Caco-2 (cell line): ENCODE measurements around the gene GCDH. TPM values are rescaled to one million over a fixed set of nuclear protein-coding genes. Genes with fewer than 3 reads are reported as not detected.

Source experiments
- BruUV-seq: library from RNA; stranded (reverse); fragments of 400-500 nt; replicated peaks from 2 replicates; lab custom pipeline; 2021; lab: Mats Ljungman, UMichigan
- CTCF ChIA-PET: fragments of 300-600 bp; sonication (Branson Sonifier 250); formaldehyde crosslinking; loops from one replicate; lab custom pipeline; 2022; ENCODE audit warnings: antibody characterized with exemption; lab: Charles Lee
- POLR2A ChIA-PET: fragments of 300-600 bp; sonication (Branson Sonifier 250); formaldehyde crosslinking; loops from one replicate; lab custom pipeline; 2022; ENCODE audit warnings: antibody characterized with exemption; lab: Charles Lee
- DNase-seq, 2 experiments: peaks; one replicate each; pipeline versions ENCODE4 v3.0.0 to v3.0.0-alpha.2; 2020 to 2022
- H3K27me3 ChIP-seq: replicated peaks from 2 replicates; pipeline ENCODE4 v1.6.0; 2011; ENCODE audit warnings: low read length; ENCODE audit not compliant: control insufficient read depth, insufficient read depth
- H3K36me3 ChIP-seq: 2 replicates; pipeline ENCODE4 v1.5.1; 2011; ENCODE audit warnings: low read length; ENCODE audit not compliant: control insufficient read depth, insufficient read depth
- H3K4me1 ChIP-seq: fragments of 250-450 bp; sonication (Bioruptor Pico); 2 replicates; pipeline ENCODE4 v1.5.1; 2020; ENCODE audit warnings: mild to moderate bottlenecking
- H3K4me3 ChIP-seq: 2 replicates; pipeline ENCODE4 v1.5.1; 2011; ENCODE audit warnings: low read depth, mild to moderate bottlenecking, control low read depth, low read length
- H3K9me3 ChIP-seq: fragments of 250-450 bp; sonication (Bioruptor Pico); 2 replicates; pipeline ENCODE4 v1.5.1; 2020; ENCODE audit warnings: mild to moderate bottlenecking, moderate library complexity
- H3K27ac Mint-ChIP-seq: one replicate; pipeline ENCODE4 v1.8.0; 2022; ENCODE audit warnings: mixed read lengths; ENCODE audit not compliant: unreplicated experiment
- H3K27me3 Mint-ChIP-seq: one replicate; pipeline ENCODE4 v1.8.0; 2022; ENCODE audit warnings: mixed read lengths; ENCODE audit not compliant: insufficient read depth, unreplicated experiment
- H3K36me3 Mint-ChIP-seq: one replicate; pipeline ENCODE4 v1.8.0; 2022; ENCODE audit warnings: mild to moderate bottlenecking, mixed read lengths; ENCODE audit not compliant: insufficient read depth, unreplicated experiment
- H3K4me1 Mint-ChIP-seq: one replicate; pipeline ENCODE4 v1.8.0; 2022; ENCODE audit warnings: low read depth, mixed read lengths; ENCODE audit not compliant: unreplicated experiment
- H3K4me3 Mint-ChIP-seq: one replicate; pipeline ENCODE4 v1.8.0; 2022; ENCODE audit warnings: mild to moderate bottlenecking, moderate library complexity, mixed read lengths; ENCODE audit not compliant: unreplicated experiment
- H3K9me3 Mint-ChIP-seq: one replicate; pipeline ENCODE4 v1.8.0; 2022; ENCODE audit warnings: mixed read lengths; ENCODE audit not compliant: unreplicated experiment
- intact Hi-C: fragments of 100-400 bp; cut with micrococcal nuclease; formaldehyde crosslinking; loops from one replicate; pipeline ENCODE4 v1.10.0; 2022; ENCODE audit not compliant: unreplicated experiment
- total RNA-seq: library from RNA; stranded (reverse); gene quantifications from 2 replicates; pipeline ENCODE4 v1.2.3, GENCODE V29; 2022
- TF ChIP-seq, protein P1 (sequence below), 2 experiments: fragments of 200-600 bp in 1 of 2; IDR thresholded peaks; 1 replicate in 1 of 2; 2 replicates in 1 of 2; pipeline versions ENCODE4 v1.5.1 to v1.8.0; 2011 to 2022; ENCODE audit warnings: antibody characterized with exemption in 1 of 2, control low read depth in 1 of 2, inconsistent platforms in 1 of 2, low read depth in 1 of 2, low read length in 1 of 2, mild to moderate bottlenecking in 1 of 2, moderate library complexity in 1 of 2; ENCODE audit not compliant: insufficient read depth in 1 of 2, severe bottlenecking in 1 of 2, unreplicated experiment in 1 of 2

Gene GCDH
- total RNA-seq, 1 experiment from 2014 or later: 31.4 TPM

DNA sequence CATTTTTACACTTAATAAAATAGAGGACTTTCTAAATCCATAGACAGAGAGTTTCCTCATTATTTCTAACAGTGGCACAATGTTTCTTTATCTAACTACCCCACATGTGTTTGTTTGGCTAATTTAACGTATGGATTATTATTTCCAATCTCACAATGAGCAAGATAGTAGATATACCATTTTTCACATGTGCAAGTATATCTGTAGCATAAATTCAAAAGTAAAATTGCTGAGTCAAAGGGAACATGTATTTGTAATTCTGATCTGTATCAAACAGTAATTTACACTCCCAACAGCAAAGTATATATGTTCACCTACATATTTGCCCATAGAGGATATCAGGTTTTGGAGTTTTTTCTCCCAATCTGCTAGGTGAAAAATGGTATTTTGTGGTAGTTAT lies 34.3 kb upstream of the GCDH start:
- H3K4me3 Mint-ChIP-seq: no peak overlapping the region
- no peaks in the 10 kb centered on the region for H3K9me3 Mint-ChIP-seq
- TF ChIP-seq, protein P1, sequence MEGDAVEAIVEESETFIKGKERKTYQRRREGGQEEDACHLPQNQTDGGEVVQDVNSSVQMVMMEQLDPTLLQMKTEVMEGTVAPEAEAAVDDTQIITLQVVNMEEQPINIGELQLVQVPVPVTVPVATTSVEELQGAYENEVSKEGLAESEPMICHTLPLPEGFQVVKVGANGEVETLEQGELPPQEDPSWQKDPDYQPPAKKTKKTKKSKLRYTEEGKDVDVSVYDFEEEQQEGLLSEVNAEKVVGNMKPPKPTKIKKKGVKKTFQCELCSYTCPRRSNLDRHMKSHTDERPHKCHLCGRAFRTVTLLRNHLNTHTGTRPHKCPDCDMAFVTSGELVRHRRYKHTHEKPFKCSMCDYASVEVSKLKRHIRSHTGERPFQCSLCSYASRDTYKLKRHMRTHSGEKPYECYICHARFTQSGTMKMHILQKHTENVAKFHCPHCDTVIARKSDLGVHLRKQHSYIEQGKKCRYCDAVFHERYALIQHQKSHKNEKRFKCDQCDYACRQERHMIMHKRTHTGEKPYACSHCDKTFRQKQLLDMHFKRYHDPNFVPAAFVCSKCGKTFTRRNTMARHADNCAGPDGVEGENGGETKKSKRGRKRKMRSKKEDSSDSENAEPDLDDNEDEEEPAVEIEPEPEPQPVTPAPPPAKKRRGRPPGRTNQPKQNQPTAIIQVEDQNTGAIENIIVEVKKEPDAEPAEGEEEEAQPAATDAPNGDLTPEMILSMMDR (IDR thresholded peaks at IDR 0.05; ENCODE audit: insufficient read depth in 1 of 2, low read depth in 1 of 2, low read length in 1 of 2, severe bottlenecking in 1 of 2, unreplicated experiment in 1 of 2): no peak
- no peaks in the 10 kb centered on the region for H3K9me3 ChIP-seq
- intact Hi-C loops: no loop called here
- no peaks in the 10 kb centered on the region for H3K4me1 ChIP-seq
- H3K36me3 ChIP-seq: no peaks in the 10 kb centered on the region
- no peak for DNase-seq
- H3K27me3 Mint-ChIP-seq: peaks cover 2% of the 10 kb centered on the region
- POLR2A ChIA-PET: no interaction called here
- CTCF ChIA-PET: no interaction called here
- no TSS peak for BruUV-seq
- H3K27me3 ChIP-seq: no peaks in the 10 kb centered on the region
- no peaks in the 10 kb centered on the region for H3K4me1 Mint-ChIP-seq
- no peak overlapping the region for H3K27ac Mint-ChIP-seq
- H3K4me3 ChIP-seq: no peak overlapping the region
- H3K36me3 Mint-ChIP-seq: no peaks in the 10 kb centered on the region

- intact Hi-C loops: no loop called here
- no peaks in the 10 kb centered on the region for H3K36me3 ChIP-seq
- no TSS peak for BruUV-seq
- H3K4me1 ChIP-seq: no peaks in the 10 kb centered on the region
- TF ChIP-seq, protein P1 (IDR thresholded peaks at IDR 0.05; ENCODE audit: insufficient read depth in 1 of 2, low read depth in 1 of 2, low read length in 1 of 2, severe bottlenecking in 1 of 2, unreplicated experiment in 1 of 2): no peak
- CTCF ChIA-PET: interaction anchor here (0.6 kb wide), 1 partner anchor 224 kb away, joined by 3 read pairs; no protein-coding TSS in a partner anchor
- no peak overlapping the region for H3K27ac Mint-ChIP-seq
- no peaks in the 10 kb centered on the region for H3K4me1 Mint-ChIP-seq
- H3K9me3 Mint-ChIP-seq: no peaks in the 10 kb centered on the region
- H3K9me3 ChIP-seq: no peaks in the 10 kb centered on the region
- H3K27me3 Mint-ChIP-seq: peaks cover 2% of the 10 kb centered on the region
- no peak for DNase-seq
- POLR2A ChIA-PET: interaction anchor here (0.6 kb wide), 1 partner anchor 162 kb away, joined by 4 read pairs; the partner anchor contains the start of gene FBXW9
- no peaks in the 10 kb centered on the region for H3K27me3 ChIP-seq
- no peak overlapping the region for H3K4me3 ChIP-seq
- no peaks in the 10 kb centered on the region for H3K36me3 Mint-ChIP-seq
- no peak overlapping the region for H3K4me3 Mint-ChIP-seq
Measured at GRCh38 chr19:12858041-12858928, 32.7 kb upstream of the GCDH start.

DNA sequence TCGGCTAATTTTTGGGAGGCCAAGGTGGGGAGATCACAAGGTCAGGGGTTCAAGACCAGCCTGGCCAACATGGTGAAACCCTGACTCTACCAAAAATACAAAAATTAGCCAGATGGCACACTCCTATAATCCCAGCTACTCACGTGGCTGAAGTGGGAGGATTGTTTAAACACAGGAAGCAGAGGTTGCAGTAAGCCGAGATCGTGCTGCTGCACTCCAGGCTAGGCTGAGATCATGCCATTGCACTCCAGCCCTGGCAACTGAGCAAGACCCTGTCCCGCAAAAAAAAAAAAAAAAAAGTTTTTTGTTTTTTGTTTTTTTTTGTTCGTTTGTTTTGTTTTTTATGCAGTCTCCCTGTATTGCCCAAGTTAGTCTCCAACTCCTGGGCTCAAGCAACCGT lies 31.4 kb upstream of the GCDH start:
- BruUV-seq: no TSS peak
- Mint-ChIP-seq H3K27ac (no peak overlapping the region), H3K4me1 (no peaks in the 10 kb centered on the region), H3K36me3 (no peaks in the 10 kb centered on the region), H3K27me3 (peaks cover 2% of the 10 kb centered on the region), H3K9me3 (no peaks in the 10 kb centered on the region), H3K4me3 (no peak overlapping the region)
- CTCF ChIA-PET: no interaction called here
- POLR2A ChIA-PET: no interaction called here
- no peak for DNase-seq
- Histone ChIP-seq H3K27me3 (no peaks in the 10 kb centered on the region), H3K4me1 (no peaks in the 10 kb centered on the region), H3K36me3 (no peaks in the 10 kb centered on the region), H3K4me3 (no peak overlapping the region), H3K9me3 (no peaks in the 10 kb centered on the region)
- intact Hi-C loops: no loop called here
- TF ChIP-seq, protein P1 (IDR thresholded peaks at IDR 0.05; ENCODE audit: insufficient read depth in 1 of 2, low read depth in 1 of 2, low read length in 1 of 2, severe bottlenecking in 1 of 2, unreplicated experiment in 1 of 2): no peak
